GM18951 (cell line): ENCODE measurements around the gene PDSS1.

Experiments
- POLR2A ChIP-seq: IDR thresholded peaks from 4 replicates; pipeline ENCODE4 v1.6.1; 2011; ENCODE audit warnings: mild to moderate bottlenecking; ENCODE audit not compliant: insufficient read length, insufficient read depth; ENCODE audit errors: extremely low read depth
- in situ Hi-C: fragments of 300-500 bp; cut with MboI; formaldehyde crosslinking; loops from one replicate; pipeline ENCODE4 v1.12.0; 2022; ENCODE audit warnings: low sequenced_read_pairs, mixed read lengths, inconsistent platforms; ENCODE audit not compliant: unreplicated experiment

The PDSS1 gene

DNA sequence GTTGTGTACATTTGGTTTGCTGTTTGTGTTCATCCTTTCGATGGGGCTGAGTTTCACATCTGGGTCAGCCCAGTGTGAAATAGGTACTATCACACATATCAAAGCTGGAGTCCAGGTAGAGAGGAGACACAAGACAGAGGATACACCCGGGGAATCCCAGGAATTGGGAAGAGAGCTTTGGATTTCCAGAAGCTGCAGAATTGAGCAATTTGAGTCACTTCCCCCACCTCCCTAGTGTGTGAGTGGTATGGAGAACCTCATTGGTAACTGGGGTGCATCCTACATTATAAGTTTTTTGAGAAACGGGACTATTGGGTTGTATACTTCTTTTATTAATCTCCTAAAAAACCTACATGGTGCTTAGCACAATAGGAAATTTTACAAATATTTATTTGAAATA is 12.1 kb upstream of the PDSS1 start:
- TF ChIP-seq POLR2A: no peak
- in situ Hi-C loops: loop anchor here (25.0 kb wide), 1 partner anchor 348 kb away; no protein-coding TSS in a partner anchor

DNA sequence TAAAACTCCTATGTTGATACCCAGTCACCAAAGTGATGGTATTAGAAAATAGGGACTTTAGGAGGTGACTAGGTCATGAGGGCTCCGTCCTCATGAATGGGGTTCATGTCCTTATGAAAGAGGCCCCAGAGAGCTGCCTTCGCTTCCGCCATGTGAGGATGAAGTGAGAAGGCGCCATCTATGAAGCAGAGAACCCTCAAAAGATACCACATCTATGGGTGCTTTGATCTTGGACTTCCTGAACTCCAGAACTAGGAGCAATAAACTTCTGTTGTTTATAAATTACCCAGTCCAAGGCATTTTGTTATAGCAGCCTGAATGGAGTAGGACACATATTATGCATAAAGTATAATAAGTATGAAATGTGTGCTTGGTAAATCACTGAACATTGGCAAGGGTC is 8.1 kb upstream of the PDSS1 start:
- in situ Hi-C loops: loop anchor here (25.0 kb wide), 1 partner anchor 352 kb away; no protein-coding TSS in a partner anchor
- TF ChIP-seq POLR2A: no peak

DNA sequence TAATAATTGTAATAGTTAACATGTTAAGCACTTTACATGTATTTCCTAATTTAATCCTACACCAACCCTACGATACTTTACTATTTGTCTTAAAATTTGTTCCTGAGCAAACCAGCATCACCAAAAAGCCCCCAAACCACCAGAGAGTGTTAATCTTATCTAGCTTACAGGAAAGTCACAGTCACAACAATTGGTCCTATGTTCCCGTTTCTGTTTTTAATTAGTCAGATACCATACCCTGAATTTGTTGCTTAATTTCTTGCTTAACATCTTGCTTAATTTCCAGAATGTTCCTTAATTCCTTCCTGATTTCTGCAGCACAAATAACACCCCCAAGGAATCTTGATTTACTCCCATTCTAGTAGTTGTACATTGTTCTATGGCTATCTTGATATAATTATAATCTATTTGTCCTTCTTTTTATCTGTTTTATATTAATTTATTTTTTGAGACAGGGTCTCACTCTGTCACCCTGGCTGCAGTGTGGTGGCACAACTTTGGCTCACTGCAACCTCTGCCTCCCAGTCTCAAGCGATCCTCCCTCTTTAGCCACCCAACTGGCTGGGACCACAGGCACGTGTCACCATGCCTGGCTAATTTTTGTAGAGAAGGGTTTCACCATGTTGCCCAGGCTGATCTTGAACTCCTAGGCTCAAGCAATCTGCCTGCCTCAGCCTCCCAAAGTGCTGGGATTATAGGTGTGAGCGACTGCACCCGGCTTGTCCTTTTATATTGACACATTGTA is 6.6 kb upstream of the PDSS1 start:
- in situ Hi-C loops: loop anchor here (25.0 kb wide), 1 partner anchor 354 kb away; no protein-coding TSS in a partner anchor
- TF ChIP-seq POLR2A: no peak

DNA sequence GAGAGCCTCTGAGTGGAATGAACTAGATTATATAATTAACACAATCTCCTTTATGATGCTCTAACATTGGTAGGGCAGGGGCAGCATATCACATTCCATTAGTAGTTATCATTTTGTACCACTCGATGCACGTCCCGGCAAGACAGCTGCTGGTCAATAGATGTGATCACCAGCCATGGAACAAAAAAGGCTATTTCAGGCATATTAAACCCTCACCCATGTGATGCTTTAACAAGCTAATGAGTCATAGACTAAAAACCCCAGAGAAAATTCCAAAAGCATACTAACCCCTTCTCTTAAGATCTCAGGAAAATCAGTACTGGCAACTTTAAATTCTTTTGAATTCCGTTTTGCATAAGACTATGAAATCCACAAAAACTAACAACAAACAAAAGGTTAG is 3.0 kb upstream of the PDSS1 start:
- in situ Hi-C loops: loop anchor here (25.0 kb wide), 1 partner anchor 357 kb away; no protein-coding TSS in a partner anchor

DNA sequence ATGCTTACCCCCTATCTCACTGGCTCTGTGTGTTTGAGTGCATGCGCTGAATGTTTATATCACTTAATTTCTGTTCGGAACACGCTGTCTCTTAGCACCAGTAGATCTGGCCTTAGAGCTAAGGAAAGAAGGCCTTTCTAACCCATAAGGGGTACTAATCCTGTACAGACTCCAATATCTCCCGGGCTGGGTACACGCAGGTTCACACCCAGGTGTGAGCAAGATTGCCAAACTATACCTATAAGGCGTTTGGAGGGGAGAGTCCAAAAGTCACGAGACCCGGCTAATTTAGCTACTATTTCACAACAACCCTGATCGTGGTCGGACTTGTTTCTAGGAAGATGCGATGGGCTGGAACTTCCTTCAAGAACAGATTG is 727 bp upstream of the PDSS1 start:
- in situ Hi-C loops: loop anchor here (25.0 kb wide), 1 partner anchor 359 kb away; no protein-coding TSS in a partner anchor

DNA sequence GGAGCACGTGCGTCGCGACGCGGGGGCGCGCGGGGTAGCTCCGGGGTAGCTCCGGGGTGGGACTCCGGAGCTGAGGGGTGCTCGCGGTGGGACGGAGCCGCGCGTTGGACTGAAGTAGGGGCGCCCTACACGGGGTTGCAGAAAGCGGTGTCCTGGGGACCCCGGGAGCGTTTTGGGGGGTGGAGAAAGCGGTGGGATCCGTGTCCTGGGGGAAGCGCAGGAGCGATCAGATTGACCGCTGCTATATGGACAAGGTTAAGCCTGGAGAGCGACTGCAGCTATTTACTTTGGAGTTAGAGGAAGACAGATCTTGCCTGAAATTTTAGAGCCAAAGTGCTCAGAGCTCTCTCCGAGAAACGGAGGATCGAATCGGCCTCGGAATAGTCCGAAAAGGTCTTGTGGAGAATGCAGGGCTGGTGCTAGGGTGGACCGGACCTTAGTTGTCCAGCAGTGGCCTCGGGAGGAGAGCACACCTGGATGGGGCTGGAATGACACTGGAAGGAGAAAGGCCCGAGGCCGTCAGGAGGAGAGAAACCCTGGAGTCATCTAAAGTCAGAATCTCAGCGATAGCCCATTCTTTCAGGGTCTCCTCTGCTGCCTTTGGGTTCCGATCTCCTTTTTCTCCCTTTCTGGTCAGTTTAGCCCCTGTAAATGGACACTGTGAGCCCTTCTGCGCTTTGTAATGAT is 564 bp downstream of the PDSS1 start:
- no peak for TF ChIP-seq POLR2A

More for the DNA sequence above, 727 bp upstream of the PDSS1 start:
- no peak for TF ChIP-seq POLR2A

DNA sequence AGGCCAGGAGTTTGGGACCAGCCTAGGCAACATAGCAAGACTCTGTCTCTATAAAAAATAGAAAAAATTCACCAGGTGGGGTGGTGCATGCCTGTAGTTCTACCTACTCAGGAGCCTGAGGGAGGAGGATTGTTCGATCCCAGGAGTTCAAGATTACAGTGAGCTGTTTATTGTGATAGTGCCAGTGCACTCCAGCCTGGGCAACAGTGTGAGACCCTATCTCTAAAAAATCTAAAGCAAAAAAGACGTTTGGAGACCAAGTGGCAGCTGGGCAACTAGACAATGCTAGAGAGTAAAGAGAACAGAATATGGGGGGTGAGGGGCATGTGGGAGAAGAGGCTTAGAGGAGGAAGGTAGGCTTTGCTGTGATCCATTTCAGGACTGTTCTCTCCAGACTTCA is 1.4 kb downstream of the PDSS1 start:
- in situ Hi-C loops: loop anchor here (25.0 kb wide), 1 partner anchor 362 kb away; no protein-coding TSS in a partner anchor

More for the DNA sequence above, 564 bp downstream of the PDSS1 start:
- in situ Hi-C loops: loop anchor here (25.0 kb wide), 1 partner anchor 361 kb away; no protein-coding TSS in a partner anchor

DNA sequence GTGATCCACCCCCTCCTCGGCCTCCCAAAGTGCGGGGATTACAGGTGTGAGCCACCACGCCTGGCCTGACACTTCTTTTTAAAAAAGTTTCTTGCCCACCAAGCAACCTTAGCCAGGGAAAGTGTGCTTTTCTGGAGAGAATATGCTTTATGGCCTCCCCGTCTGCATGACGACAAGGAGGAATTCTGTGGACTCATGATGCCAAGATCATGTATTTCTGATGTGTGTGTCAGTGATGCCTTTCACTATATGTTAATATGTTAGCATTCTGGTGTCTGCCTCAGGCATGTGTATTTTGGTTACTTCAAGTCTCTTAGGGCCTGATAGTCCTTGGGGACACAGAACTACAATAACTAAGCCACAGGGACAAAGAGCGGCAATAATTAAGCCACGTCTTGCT is 2.1 kb downstream of the PDSS1 start:
- TF ChIP-seq POLR2A: no peak

More for the DNA sequence above, 1.4 kb downstream of the PDSS1 start:
- no peak for TF ChIP-seq POLR2A

DNA sequence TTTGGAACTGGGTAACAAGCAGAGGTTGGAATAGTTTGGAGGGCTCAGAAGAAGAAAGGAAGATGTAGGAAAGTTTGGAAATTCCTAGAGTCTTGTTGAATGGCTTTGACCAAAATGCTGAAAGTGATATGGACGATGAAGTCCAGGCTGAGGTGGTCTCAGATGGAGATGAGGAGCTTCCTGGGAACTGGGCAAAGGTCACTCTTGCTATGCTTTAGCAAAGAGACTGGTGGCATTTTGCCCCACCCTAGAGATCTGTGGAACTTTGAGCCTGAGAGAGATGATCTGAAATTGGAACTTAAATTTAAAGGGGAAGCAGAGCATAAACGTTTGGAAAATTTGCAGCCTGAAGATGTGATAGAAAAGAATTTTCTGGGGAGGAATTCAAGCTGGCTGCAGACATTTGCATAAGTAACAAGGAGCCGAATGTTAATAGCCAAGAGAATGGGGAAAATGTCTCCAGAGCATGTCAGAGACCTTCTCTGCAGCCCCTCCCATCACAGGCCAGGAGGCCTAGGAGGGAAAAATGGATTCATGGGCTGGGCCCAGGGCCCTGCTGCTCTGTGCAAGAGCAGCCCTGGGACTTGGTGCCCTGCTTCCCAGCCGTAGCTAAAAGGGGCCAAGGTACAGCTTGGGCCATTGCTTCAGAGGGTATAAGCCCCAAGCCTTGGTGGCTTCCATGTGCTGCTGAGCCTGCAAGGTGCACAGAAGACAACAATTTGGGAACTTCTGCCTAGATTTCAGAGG is 3.6 kb downstream of the PDSS1 start:
- TF ChIP-seq POLR2A: no peak
- in situ Hi-C loops: no loop called here

More for the DNA sequence above, 2.1 kb downstream of the PDSS1 start:
- in situ Hi-C loops: loop anchor here (25.0 kb wide), 1 partner anchor 362 kb away; no protein-coding TSS in a partner anchor

DNA sequence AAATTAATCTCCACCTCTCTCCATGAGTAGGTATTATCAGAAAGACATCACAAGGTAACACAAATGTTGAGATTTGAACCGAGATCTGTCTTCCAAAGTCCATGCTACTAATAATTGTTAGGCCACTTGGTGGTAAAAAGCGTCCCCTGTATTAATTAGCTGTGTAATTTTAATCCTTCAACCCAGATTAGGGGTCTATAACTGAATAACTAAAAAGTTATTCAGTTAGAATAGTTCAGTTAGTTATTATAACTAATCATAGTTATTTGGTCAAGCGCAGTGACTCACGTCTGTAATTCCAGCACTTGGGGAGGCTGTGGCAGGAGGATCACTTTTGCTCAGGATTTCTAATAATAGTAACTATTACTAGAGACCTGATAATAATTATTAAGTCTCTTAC is 5.6 kb downstream of the PDSS1 start:
- in situ Hi-C loops: no loop called here

DNA sequence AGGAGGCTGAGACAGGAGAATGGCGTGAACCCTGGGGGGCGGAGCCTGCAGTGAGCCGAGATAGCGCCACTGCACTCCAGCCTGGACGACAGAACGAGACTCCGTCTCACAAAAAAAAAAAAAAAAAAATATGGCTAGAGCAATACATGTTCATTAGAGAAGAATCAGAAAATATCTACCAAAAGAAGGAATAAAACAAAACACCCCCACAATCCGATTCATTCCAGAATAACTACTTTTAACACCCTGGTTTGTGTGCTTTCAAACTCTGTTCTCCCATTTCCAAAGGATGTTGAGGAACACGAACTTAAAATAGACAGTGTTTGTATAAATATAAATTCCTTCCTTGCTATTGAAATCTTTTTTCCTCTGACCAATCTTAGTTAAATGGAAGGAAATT is 6.5 kb downstream of the PDSS1 start:
- no peak for TF ChIP-seq POLR2A
- in situ Hi-C loops: no loop called here

More for the DNA sequence above, 5.6 kb downstream of the PDSS1 start:
- no peak for TF ChIP-seq POLR2A

DNA sequence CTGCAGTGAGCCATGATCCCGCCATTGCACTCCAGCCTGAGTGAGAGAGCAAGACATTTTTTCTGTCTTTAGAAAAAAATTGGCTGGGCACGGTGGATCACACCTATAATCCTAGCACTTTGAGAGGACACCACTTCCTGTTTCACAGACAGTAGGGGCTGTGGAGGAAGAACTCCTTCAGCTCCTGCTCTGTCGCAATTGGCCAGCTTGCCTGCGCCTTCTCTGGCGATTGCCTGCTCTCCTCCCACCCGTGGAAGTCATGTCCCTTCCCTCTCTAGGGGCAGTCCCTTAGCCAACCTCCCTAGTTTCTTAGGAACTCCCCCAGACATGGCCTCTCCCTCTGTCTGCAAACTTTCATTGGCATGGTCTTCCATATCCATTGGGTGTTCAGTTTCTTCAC is 8.7 kb downstream of the PDSS1 start:
- TF ChIP-seq POLR2A: no peak
- in situ Hi-C loops: no loop called here

DNA sequence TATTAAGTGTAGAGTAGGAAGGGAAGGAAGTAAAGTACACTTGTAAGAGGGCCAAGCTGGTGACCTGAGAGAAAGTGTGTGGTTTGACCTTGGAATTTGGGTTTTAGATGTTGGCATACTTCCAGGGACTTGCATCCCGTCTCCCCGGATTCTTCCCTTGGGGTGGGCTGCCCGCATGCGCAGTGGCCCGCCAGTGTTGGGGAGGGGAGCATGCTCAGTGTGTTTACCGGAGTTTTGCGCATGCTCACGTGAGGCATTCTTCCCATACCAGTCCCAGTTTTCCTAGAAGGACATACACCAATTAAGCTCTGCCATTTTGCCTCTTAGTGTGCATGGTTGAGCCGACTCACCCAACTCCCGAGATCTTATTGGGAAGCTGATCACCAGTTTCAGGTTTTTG is 9.4 kb downstream of the PDSS1 start:
- TF ChIP-seq POLR2A: no peak
- in situ Hi-C loops: no loop called here

DNA sequence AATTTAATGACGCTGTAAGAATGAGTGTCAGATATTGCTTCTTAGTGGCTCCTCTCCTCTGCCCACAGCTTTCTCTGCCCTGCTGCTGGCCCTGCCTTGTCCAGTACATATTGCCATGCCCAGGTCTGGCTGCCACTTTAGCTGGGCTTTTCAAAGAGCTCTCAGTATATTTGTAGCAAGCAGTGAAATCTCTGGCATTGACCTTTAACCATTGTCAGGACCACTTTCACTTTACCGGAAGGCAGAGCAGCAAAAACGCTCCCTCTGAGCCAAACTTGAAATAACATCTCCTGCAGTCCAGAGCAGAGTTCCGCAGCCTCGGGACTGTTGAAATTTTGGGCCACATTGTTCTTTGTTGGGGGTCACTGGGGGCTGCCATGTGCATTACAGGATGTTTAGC is 13.8 kb downstream of the PDSS1 start:
- in situ Hi-C loops: no loop called here
- no peak for TF ChIP-seq POLR2A
